ENCODE data around the gene NUBPL. TPM values are rescaled to one million over a fixed set of nuclear protein-coding genes. Genes with fewer than 3 reads are reported as not detected.

NUBPL gene
- total RNA-seq, 4 donors from 2014 or later, result 10.3 to 38.2 (median 13.4) TPM

DNA sequence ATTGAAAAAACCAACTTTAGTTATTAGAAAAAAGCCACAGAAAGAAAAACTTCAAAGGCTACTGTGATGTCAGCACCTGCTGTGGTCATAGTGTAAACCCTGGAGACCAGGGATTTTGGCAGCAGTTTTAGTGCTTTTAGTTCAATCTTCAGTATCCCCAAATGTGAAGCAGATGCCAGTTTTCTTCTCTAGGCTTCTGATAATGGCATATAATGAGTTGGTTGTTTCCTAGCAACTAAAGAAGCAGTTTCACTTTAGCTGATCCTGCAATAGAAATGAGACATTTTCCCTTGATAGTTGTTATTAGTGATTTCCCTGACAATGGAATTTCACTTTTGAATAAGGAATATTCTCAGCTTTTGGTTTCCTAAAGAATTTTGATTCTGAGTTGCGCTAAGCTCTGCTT, 131.2 kb downstream of the NUBPL start:
- no peak for DNase-seq (ENCODE audit: low spot score in 2 of 2)
- Histone ChIP-seq H3K27me3 (no peaks in the 10 kb centered on the region), H3K4me1 (peaks cover 0 to 10% (median 3%) of the 10 kb centered on the region in 4 donors), H3K4me3 (no peak overlapping the region), H3K9me3 (no peaks in the 10 kb centered on the region), H3K27ac (no peak overlapping the region), H3K36me3 (no peaks in the 10 kb centered on the region)
- TF ChIP-seq EP300 (IDR thresholded peaks at IDR 0.05) (no peak), POLR2A (IDR thresholded peaks at IDR 0.05) (no peak)
- TF ChIP-seq, protein P1, sequence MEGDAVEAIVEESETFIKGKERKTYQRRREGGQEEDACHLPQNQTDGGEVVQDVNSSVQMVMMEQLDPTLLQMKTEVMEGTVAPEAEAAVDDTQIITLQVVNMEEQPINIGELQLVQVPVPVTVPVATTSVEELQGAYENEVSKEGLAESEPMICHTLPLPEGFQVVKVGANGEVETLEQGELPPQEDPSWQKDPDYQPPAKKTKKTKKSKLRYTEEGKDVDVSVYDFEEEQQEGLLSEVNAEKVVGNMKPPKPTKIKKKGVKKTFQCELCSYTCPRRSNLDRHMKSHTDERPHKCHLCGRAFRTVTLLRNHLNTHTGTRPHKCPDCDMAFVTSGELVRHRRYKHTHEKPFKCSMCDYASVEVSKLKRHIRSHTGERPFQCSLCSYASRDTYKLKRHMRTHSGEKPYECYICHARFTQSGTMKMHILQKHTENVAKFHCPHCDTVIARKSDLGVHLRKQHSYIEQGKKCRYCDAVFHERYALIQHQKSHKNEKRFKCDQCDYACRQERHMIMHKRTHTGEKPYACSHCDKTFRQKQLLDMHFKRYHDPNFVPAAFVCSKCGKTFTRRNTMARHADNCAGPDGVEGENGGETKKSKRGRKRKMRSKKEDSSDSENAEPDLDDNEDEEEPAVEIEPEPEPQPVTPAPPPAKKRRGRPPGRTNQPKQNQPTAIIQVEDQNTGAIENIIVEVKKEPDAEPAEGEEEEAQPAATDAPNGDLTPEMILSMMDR (IDR thresholded peaks at IDR 0.05), result no peak
- 62 to 80% methylated on average over 1 of the region's 1 CpG for WGBS, 2 donors

DNA sequence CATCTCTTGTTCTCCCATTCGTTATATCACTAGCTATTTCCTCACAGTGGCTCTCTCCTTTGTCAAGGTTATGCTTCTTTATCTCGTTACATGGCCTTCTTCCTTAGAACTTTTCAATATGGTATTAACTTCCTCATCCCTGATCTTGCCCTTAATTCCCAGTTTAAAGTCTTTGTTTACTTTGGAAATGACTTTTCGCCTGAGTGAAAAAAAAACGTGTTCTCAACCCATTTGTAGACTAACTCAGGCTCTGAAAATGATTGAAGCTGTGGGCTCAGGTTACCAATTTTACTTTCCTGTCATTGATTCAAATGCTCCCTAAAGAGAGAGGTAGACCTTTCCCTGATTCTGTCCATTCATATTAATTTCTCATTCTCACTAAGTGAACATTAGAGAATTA, 135.2 kb downstream of the NUBPL start:
- TF ChIP-seq EP300 (IDR thresholded peaks at IDR 0.05) (no peak), POLR2A (IDR thresholded peaks at IDR 0.05) (no peak)
- TF ChIP-seq, protein P1 (IDR thresholded peaks at IDR 0.05), result no peak
- no peaks in the 10 kb centered on the region for H3K9me3 ChIP-seq
- peaks cover 0 to 3% (median 0%) of the 10 kb centered on the region in 3 donors for H3K36me3 ChIP-seq
- peaks cover 0 to 10% (median 3%) of the 10 kb centered on the region in 4 donors for H3K4me1 ChIP-seq
- no peak overlapping the region for H3K4me3 ChIP-seq
- no peaks in the 10 kb centered on the region for H3K27me3 ChIP-seq
- no peak for DNase-seq (ENCODE audit: low spot score in 2 of 2)
- H3K27ac ChIP-seq, result no peak overlapping the region
- 61 to 65% methylated on average over 4 of the region's 4 CpGs for WGBS, 2 donors

DNA sequence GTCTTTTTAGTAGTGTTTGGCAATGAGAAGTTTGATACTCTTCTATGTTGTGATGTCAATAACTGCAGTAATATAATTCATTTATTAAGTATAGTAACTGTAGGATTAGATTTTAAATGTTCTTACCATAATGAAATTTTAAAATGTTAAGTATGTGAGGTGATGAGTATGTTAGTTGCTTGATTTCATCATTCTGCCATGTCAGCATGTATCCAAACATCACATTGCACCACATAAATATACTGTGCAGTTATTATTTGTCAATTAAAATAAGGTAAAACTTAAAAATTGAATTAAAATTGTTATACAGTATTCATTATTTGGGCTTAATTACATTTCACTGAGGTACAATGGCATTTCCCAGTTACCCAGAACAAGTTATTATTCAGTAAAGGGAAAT, 138.6 kb downstream of the NUBPL start:
- H3K4me3 ChIP-seq, result no peak overlapping the region
- no peaks in the 10 kb centered on the region for H3K27me3 ChIP-seq
- TF ChIP-seq, protein P1 (IDR thresholded peaks at IDR 0.05), result no peak
- TF ChIP-seq POLR2A (IDR thresholded peaks at IDR 0.05) (no peak), EP300 (IDR thresholded peaks at IDR 0.05) (no peak)
- H3K36me3 ChIP-seq, result peaks cover 0 to 27% (median 0%) of the 10 kb centered on the region in 3 donors
- DNase-seq (ENCODE audit: low spot score in 2 of 2), result no peak
- no peaks in the 10 kb centered on the region for H3K9me3 ChIP-seq
- H3K4me1 ChIP-seq, result peaks cover 0 to 8% (median 0%) of the 10 kb centered on the region in 4 donors
- no peak overlapping the region for H3K27ac ChIP-seq

DNA sequence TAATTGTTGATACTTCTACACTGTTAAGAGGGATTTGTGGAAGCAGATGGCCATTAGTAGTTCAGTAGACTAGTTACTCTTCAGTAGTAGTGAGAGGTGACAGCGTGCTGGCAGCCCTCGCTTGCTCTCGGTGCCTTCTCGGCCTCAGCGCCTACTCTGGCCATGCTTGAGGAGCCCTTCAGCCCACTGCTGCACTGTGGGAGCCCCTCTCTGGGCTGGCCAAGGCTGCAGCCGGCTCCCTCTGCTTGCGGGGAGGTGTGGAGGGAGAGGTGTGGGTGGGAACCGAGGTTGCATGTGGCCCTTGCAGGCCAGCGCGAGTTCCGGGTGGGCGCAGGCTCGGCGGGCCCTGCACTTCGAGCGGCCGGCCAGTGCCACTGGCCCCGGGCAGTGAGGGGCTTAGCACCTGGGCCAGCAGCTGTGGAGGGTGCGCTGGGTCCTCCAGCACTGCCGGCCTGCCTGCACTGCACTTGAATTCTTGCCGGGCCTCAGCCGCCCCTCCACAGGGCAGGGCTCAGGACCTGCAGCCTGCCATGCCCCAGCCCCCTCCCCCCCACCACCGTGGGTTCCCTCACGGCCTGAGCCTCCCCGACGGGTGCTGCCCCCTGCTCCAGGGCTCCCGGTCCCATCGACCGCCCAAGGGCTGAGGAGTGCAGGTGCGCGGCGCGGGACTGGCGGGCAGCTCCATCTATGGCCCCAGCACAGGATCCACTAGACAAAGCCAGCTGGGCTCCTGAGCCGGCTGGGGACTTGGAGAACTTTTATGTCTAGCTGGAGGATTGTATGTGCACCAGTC, 139.3 kb downstream of the NUBPL start:
- Histone ChIP-seq H3K9me3 (no peaks in the 10 kb centered on the region), H3K27ac (no peak overlapping the region), H3K4me1 (peaks cover 0 to 8% (median 0%) of the 10 kb centered on the region in 4 donors), H3K27me3 (no peaks in the 10 kb centered on the region), H3K36me3 (peaks cover 0 to 34% (median 0%) of the 10 kb centered on the region in 3 donors), H3K4me3 (no peak overlapping the region)
- DNase-seq (ENCODE audit: low spot score in 2 of 2), result no peak
- 97 to 98% methylated on average over 15 to 22 of the region's 35 CpGs for WGBS, 2 donors
- TF ChIP-seq, protein P1 (IDR thresholded peaks at IDR 0.05), result no peak
- TF ChIP-seq EP300 (IDR thresholded peaks at IDR 0.05) (no peak), POLR2A (IDR thresholded peaks at IDR 0.05) (no peak)

DNA sequence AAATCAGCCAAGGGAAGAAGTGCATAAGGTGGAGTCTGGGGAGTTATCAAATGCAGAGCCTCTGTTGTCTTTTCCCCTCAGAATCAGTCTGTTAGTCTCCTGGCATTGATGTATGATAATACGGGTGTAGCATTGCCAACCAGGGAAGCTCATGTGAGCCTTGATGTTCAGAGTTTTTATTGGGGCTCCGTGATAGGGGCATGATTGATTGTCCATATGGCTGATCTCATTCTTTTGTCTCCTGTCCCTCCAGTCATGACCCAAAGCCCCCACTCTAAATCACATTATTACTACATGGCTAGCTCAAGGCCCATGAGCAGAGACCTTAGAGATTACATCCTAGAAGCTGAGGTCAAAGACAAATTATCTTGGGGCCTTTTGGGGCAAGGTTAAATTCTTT, 140.9 kb downstream of the NUBPL start:
- TF ChIP-seq POLR2A (IDR thresholded peaks at IDR 0.05) (no peak), EP300 (IDR thresholded peaks at IDR 0.05) (no peak)
- TF ChIP-seq, protein P1 (IDR thresholded peaks at IDR 0.05), result no peak

More for the DNA sequence above, 140.9 kb downstream of the NUBPL start:
- DNase-seq (ENCODE audit: low spot score in 2 of 2), result no peak
- Histone ChIP-seq H3K4me1 (peaks cover 0 to 8% (median 0%) of the 10 kb centered on the region in 4 donors), H3K36me3 (peaks cover 0 to 39% (median 0%) of the 10 kb centered on the region in 3 donors), H3K27me3 (no peaks in the 10 kb centered on the region), H3K4me3 (no peak overlapping the region), H3K9me3 (no peaks in the 10 kb centered on the region), H3K27ac (no peak overlapping the region)
- 86 to 89% methylated on average over 2 of the region's 2 CpGs for WGBS, 2 donors
